NCI-H1048 (cell line): ENCODE measurements around the gene TM4SF18.

Experiments
- DNase-seq: peaks from one replicate; lab custom pipeline; 2025; lab: John Stamatoyannopoulos, UW

Gene TM4SF18

DNA sequence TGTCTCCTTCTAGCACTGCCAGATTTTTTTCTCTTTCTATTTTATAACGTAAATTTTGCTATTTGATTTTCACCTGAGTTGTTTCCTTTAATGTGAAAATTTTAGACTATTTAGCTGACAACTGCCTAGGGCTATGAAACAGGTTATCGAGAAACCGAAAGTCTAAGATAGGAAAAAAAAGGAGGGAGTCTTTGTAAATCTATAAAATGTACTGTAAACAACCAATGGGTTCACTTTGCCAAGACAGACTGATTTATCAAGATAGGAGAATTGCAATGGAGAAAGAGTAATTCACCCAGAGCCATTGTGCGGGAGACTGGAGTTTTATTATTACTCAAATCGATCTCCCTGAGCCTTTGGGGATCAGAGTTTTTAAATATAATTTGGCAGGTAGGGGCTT is 50.0 kb downstream of the TM4SF18 start:
- no peak for DNase-seq

DNA sequence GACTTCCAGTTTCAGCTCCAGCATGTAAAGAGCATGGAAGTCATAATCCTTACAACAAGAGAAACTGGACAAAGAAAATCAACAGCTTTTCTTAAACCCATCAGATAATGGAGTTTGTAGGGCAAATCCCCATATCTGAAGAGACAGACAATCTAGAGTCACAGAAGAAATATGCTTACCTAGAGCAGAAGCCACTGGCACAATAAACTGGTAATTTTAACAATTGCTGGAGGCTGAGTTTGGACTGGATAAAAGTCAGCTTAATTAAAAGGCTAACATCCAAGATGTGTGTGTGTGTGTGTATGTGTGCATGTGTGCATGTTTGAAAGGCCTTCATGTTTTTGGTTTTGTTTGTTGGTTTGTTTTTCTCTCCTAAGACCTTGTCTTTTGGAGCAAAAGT is 50.6 kb downstream of the TM4SF18 start:
- no peak for DNase-seq

DNA sequence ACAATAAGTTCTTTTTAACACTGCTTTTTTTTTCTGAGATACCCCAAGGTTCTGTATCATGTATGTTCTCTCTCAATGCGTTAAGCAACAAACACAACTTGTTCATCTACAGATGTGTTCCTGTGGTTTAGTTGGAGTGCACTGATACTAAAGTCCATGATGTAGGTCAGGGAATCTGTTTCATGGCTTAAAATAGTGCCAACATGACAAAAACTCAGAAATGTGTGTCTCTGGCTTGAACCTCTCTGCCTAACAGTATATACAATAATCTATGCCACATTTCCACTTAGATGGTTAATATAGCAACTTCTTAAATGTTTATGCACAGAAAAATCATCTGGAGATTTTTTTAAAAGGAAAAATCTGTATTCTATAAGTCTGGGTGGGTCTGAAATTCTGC is 51.1 kb downstream of the TM4SF18 start:
- DNase-seq = no peak

DNA sequence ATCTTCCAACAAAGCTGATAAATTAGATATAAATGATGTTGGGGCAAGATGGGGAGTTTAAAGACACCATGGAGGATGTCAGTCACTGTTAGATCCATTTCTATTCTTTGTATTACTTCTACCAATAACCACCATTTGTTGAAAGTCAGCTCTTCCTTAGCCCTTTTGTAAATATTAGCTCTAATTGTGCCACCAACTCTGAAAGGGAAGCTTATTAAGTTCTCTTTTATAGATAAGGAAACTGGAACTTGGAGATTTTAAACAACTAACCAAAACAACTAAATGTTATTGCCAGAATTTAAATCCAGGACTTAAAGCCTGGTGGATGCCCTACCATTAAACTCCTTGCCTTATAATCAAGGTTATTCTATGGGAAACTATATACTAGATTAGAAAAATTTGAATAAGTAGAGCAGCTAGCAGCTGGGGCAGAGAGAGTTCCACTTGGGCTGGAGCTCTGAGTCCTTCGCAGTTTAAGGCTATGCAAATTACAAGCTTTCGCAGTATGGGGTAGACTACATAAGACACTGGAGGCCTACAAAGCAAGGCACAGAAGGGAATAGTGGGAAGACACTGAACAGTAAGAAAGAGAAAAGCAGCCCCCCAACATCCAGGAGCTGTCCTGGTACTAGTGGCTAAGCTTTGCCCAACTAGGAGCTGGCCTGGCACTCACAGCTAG is 52.6 kb downstream of the TM4SF18 start:
- no peak for DNase-seq

DNA sequence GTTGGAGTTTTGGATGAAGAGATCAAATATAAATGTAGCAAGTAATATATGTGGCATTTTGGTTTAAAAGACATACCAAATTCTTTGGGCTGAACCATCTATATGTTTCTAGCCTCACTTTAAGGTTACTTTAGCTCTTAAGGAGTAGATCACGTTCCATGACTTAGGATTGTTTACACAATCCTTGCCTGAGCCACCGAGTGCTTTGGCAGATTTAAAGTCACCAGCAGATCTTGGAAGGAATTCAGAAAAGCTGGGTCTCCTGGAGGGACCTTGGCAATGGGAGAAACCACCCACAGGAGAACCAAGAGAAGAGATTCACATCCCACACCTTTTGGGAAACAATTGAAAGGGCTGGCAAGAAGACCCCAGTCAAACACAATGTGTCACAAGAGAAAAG is 54.5 kb downstream of the TM4SF18 start:
- no peak for DNase-seq

DNA sequence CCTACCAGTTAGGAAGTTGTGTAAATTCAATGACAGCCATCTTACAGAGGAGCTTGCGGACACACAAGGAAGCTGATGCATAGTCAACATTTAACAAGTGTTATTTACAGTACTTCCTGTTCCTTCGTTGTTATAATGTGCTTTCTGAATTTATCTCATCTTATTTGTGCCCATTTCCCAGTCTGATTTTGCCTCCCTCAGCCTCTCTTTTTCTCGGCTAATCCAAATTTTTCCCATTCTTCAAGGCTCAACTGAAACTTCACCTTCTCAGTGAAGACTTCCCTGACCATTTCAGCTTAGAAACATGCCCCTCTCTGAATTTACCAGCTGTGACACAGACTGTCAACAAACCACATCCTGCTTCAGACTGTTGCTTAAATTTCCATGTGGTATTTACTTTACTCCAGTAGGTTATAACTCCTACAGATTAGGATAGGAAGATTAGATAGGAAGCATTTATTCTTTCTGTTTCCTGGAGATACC is 56.1 kb downstream of the TM4SF18 start:
- no peak for DNase-seq

DNA sequence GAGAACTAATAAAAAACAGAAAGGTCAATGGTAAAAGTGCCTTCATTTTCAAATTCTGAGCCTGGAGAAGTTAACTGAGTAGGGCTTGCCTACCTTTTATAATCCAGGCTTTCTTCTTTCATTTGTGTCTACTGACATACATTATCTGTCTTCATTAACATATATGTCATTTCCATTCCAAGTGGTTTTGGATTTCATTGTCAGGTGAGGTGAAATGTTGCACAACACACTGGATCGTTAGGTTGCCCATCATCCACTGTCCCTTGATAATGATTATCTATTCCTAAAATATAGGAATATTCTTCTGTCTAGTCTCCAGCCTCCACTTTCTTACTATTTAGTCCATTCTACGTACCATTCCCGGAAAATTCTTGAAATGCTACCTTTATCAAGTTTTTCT is 56.8 kb downstream of the TM4SF18 start:
- DNase-seq = no peak

DNA sequence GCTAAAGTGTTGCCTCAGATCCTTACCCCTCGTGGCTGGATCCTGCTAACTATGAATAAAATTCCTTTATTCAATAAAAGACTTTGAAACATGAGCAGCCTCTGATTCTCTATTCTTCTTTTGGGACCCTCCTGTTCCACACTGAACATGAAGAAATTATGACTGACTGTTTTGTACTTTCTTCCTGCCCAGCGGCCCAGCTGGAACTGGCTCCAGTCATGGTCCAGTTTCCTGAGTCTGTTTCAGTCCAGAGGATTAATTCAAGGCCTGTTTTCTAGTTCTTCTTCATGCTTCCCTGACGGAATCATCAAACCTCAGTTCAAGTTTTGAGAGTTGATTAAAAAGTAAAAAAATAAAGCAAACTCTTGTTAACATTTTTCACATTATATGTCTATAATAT is 59.2 kb downstream of the TM4SF18 start:
- no peak for DNase-seq

DNA sequence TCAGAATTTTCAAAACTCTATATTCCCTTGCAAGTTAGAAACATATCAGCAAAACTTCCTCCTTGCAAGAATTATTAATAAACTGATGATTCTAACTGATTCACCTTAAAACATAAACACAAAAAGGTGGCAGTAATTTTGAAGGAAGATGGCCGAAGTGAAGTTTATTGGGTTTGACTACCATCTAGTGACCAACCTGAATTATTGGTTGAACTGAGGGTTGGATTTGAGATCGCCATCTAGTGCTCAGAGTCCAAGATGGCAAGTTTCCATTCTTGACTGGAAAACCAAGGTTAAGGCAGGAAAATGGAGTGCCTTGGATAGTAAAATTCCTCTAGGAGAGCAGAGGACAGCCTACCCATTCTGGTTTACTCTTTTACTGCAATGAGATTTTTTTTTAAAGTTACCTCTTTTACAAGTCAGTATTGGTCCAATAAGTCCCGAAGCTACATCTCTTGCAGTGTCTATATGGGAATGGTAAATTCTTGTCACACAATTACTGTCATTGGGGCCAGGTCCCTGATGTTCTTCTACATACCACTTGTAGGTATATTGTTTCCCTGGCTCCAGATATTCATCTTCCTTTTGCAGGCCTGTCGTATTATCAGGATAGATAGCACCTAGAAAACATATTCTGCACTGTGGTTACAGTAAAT is 60.2 kb downstream of the TM4SF18 start:
- peak; percentile 65 for DNase-seq

DNA sequence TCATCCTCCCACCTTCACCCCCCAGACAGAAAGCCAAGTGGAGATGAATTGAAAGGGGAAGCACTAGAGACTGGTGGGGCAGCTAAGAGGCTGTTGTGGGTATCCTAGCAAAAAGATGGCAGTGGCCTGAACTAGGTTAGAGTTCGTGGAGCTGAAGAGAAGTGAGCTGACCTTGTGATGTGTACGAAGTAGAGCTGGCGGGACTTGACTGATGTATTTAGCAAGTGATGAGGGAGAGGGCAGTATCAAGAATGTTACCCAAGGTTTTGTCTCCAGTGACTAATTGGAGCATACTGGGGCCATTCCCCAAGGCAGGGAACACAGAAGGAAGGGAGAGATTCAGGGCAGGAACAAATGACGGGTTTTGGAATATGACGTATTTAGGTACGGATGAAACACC is 61.8 kb downstream of the TM4SF18 start:
- no peak for DNase-seq

DNA sequence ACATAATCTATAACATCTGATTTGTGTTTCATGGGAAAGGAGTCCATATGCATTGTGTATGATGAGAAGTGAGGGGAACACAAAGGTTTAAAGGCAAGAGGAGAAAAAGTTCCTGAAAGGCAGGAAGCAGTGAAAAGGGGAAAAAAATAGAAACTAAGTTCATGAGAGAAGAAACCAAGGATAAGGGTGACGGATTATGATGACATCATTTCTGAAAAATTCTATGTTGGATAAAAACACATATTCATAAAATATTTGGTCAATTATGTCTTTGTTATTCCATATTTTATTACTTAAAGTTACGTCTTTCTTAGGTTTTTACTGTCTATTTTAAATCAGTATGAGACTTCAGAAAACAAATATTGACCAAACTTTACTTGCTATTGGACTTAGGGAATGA is 63.3 kb downstream of the TM4SF18 start:
- DNase-seq = no peak

DNA sequence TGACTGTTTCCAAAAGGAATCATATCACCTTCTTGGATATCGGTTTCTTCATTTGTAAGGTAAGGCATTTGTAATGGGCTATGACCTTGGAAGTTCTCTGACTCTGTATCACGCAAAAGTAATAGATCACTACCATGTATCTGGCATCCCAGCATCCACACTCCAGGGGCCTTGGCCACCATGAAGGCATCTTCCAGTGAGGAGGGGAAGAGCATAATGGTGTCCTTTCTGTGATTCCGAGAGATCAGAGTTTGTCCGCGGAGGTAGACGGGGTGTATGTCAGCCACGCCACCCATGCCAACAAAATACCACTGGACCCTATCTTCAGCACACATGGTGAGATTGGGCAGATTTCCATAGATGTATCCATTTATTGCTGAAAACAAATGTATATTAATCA is 63.7 kb downstream of the TM4SF18 start:
- DNase-seq = no peak
